ENCODE results near the gene GABBR2.

The GABBR2 gene

GRCh38 chr9:98583417-98583816, 125.3 kb downstream of the GABBR2 start:
- TF ChIP-seq CTCF (conservative IDR thresholded peaks at IDR 0.05) = no peak
- H3K27ac ChIP-seq = no peak overlapping the region

DNA sequence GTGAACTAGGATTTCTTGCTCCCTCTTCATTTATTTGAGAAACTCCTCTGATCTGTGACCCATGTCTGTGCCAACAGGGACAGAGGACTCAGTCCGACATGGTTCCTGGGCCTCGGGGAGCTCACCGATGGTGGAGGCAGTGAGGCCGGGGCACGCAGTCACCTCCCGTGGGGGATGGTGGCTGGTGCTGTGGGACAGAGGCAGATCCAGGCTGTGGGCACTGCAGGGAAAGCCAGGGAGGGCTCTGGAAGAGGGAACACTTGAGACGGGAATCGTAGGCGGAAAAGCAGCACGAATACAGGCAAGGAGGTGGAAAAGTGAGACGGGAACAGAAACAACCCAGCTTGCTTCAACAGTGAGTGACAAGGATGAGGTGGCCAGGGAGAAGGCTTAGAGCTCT, 127.8 kb downstream of the GABBR2 start:
- TF ChIP-seq CTCF (conservative IDR thresholded peaks at IDR 0.05) = no peak
- H3K27ac ChIP-seq = no peak overlapping the region

- TF ChIP-seq CTCF (conservative IDR thresholded peaks at IDR 0.05) = no peak
Observed at GRCh38 chr9:98579700-98580099, 129.0 kb downstream of the GABBR2 start.

DNA sequence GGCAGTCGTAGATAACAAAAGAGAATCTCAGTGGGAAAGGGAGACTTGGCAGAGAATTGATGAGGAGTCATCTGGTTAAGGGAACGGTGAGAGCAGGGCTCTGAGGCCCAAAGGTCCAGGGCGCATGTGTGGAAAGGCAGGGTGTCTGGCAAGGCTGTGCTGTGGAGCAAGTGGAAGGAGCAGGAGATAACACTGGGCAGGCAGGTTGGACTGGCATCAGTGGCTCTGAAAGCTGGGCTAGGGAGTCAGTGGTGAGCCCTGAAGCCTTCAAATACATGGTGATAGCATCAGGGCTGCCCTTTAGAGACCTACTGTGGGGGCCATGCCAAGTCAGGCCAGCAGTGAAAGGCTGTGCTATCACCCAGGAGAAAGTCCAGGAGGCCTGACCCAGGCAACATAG, 131.3 kb downstream of the GABBR2 start:
- no peak overlapping the region for H3K27ac ChIP-seq
- no peak for TF ChIP-seq CTCF (conservative IDR thresholded peaks at IDR 0.05)

More at GRCh38 chr9:98579700-98580099, 129.0 kb downstream of the GABBR2 start:
- H3K27ac ChIP-seq = no peak overlapping the region

GRCh38 chr9:98576859-98577258, 131.9 kb downstream of the GABBR2 start:
- no peak overlapping the region for H3K27ac ChIP-seq
- no peak for TF ChIP-seq CTCF (conservative IDR thresholded peaks at IDR 0.05)

DNA sequence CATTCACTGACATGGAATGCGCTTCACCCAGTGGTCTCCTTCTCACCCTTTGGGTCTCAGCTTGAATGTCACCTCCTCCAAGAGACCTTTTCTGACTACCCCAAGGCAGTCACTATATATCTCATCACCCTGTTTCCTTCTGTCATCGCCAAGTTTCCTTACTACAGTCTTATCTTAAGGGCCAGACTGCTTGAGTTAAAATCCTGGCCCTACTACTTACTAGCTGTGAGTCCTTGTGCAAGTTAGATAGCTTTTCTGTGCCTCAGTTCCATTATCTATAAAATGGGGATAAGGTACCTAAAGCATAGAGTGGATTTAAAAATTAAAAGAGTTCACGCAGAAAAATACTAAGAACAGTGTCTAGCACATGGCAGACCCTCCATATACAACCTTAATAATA, 132.4 kb downstream of the GABBR2 start:
- TF ChIP-seq CTCF (conservative IDR thresholded peaks at IDR 0.05) = no peak
- no peak overlapping the region for H3K27ac ChIP-seq

GRCh38 chr9:98575379-98576346, 133.1 kb downstream of the GABBR2 start:
- H3K27ac ChIP-seq = no peak overlapping the region
- no peak for TF ChIP-seq CTCF (conservative IDR thresholded peaks at IDR 0.05)

All from VCaP (cell line).